Right lobe of liver (tissue), 6 donors: Measurements from ENCODE around the gene UGT1A10. TPM values are rescaled to one million over a fixed set of nuclear protein-coding genes. Genes with fewer than 3 reads are reported as not detected.
A peak's percentile ranks its signal among the peaks of the same experiment; 100 is the strongest.

Experiments
- ATAC-seq, 4 donors: fragments of 200-7000 bp; cut with Tn5 transposase; one replicate each; pipeline ENCODE4 v1.9.1; 2020; ENCODE audit warnings: mild to moderate bottlenecking in 4 of 4, moderate library complexity in 4 of 4
- DNase-seq, 3 donors: peaks; one replicate each; pipeline ENCODE4 v3.0.0-alpha.2; 2020
- H3K27ac ChIP-seq, 3 donors: fragments of 200-600 bp; one replicate each; pipeline ENCODE4 v1.8.0; 2022
- H3K27me3 ChIP-seq, 2 donors: fragments of 200-600 bp; one replicate each; pipeline ENCODE4 v1.8.0; 2022
- H3K36me3 ChIP-seq, 4 donors: fragments of 200-600 bp; sonication (generic) in 1 of 4; one replicate each; pipeline versions ENCODE4 v1.5.1 to v1.8.0; 2017 to 2022; ENCODE audit warnings: control low read depth in 1 of 4
- H3K4me1 ChIP-seq, 4 donors: fragments of 200-600 bp; sonication (generic) in 1 of 4; one replicate each; pipeline versions ENCODE4 v1.5.1 to v1.8.0; 2017 to 2022; ENCODE audit warnings: control low read depth in 1 of 4
- H3K4me3 ChIP-seq, 3 donors: fragments of 200-600 bp; one replicate each; pipeline ENCODE4 v1.8.0; 2022
- H3K9me3 ChIP-seq, 4 donors: fragments of 200-600 bp; sonication (generic) in 1 of 4; one replicate each; pipeline versions ENCODE4 v1.5.1 to v1.8.0; 2017 to 2022; ENCODE audit warnings: control low read depth in 1 of 4
- POLR2A ChIP-seq: fragments of 450-650 bp; IDR thresholded peaks from one replicate; pipeline ENCODE4 v1.6.1; 2017; ENCODE audit warnings: antibody characterized with exemption, mild to moderate bottlenecking
- WGBS: methylation state at CpG from one replicate; pipeline ENCODE4 v1.1.6; 2018; ENCODE audit warnings: low coverage, low lambda C conversion rate; ENCODE audit not compliant: insufficient coverage; ENCODE audit errors: missing lambda C conversion rate; 5-methylcytosine and 5-hydroxymethylcytosine counted together
- intact Hi-C, 2 donors: fragments of 100-400 bp; cut with DNase I; formaldehyde crosslinking; loops; one replicate each; pipeline versions ENCODE4 v1.11.2 to v1.14.1; 2022
- total RNA-seq, 6 experiments: library from RNA; depleted of rRNA in 2 of 6; stranded (reverse); fragments of >200 nt in 2 of 6; fragmentation: NEBNext Ultra II Directional in 3 of 6; extraction: Animal tissue kit (Norgen Biotek cat#: 25700) in 3 of 6; gene quantifications; one replicate each; pipeline versions ENCODE4 v1.1.0 to v1.2.4, GENCODE V29; 2016 to 2023
- TF ChIP-seq, protein P1 (sequence below), 4 donors: fragments of 200-600 bp in 3 of 4; fragments of 450-650 bp in 1 of 4; IDR thresholded peaks; one replicate each; pipeline versions ENCODE4 v1.5.1 to v1.8.0; 2016 to 2022; ENCODE audit warnings: antibody characterized with exemption in 4 of 4, mild to moderate bottlenecking in 2 of 4
- donor health status: DM: no; HTN: yes; CAD: no.
- donor health status: DM: no; HTN: no; CAD: no.
- donor health status: DM: no; HTN: no; CAD: no.
- donor health status: DM: no; HTN: yes; CAD: no.
- donor health status: DM: no; HTN: yes; CAD: no.

Gene UGT1A10
- total RNA-seq, 6 experiments from 2014 or later: 0.11 TPM; not detected in 5

DNA sequence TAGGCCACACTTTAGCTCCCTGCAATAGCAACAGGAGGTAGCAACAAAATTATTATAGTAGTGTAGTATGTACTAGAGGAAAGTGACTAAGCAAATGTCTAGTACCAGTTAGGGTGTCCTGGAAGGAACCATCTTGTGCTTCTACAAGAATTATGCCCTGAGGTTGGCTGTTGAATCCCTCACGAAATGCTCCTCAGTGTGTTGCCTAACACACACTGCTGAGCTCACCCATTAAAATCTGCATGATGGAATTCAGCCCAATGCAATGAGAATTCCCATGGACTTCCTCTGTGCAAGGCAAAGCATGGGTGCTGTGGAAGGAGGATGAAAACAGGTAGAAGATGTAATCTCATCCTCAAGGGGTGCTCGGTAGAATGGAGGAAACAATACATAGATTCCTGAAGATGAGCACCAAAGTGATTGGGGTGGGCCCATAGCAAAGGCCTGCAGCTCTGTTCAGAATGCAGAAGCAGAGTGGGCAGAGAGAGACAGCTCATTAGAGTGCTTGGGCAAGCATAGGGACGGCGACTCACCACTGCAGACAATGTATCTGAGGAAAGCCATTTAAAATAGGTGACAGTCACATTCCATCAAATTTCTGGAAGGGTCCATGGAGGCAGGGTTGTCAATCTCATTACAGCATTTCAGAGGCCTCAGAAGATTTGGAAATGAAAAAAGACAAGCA, 44.3 kb downstream of the UGT1A10 start:
- TF ChIP-seq, protein P1, sequence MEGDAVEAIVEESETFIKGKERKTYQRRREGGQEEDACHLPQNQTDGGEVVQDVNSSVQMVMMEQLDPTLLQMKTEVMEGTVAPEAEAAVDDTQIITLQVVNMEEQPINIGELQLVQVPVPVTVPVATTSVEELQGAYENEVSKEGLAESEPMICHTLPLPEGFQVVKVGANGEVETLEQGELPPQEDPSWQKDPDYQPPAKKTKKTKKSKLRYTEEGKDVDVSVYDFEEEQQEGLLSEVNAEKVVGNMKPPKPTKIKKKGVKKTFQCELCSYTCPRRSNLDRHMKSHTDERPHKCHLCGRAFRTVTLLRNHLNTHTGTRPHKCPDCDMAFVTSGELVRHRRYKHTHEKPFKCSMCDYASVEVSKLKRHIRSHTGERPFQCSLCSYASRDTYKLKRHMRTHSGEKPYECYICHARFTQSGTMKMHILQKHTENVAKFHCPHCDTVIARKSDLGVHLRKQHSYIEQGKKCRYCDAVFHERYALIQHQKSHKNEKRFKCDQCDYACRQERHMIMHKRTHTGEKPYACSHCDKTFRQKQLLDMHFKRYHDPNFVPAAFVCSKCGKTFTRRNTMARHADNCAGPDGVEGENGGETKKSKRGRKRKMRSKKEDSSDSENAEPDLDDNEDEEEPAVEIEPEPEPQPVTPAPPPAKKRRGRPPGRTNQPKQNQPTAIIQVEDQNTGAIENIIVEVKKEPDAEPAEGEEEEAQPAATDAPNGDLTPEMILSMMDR (IDR thresholded peaks at IDR 0.05): no peak
- TF ChIP-seq POLR2A: no peak
- Histone ChIP-seq H3K9me3 (no peaks in the 10 kb centered on the region), H3K27ac (no peak overlapping the region), H3K4me3 (no peak overlapping the region), H3K4me1 (peaks cover 0 to 31% (median 0%) of the 10 kb centered on the region in 4 donors), H3K27me3 (no peaks in the 10 kb centered on the region), H3K36me3 (no peaks in the 10 kb centered on the region)
- ATAC-seq: peak in 2 of 4 donors; percentile 28 to 31
- 72% methylated on average over 2 of the region's 4 CpGs for WGBS
- DNase-seq: no peak
- intact Hi-C loops: no loop called here

DNA sequence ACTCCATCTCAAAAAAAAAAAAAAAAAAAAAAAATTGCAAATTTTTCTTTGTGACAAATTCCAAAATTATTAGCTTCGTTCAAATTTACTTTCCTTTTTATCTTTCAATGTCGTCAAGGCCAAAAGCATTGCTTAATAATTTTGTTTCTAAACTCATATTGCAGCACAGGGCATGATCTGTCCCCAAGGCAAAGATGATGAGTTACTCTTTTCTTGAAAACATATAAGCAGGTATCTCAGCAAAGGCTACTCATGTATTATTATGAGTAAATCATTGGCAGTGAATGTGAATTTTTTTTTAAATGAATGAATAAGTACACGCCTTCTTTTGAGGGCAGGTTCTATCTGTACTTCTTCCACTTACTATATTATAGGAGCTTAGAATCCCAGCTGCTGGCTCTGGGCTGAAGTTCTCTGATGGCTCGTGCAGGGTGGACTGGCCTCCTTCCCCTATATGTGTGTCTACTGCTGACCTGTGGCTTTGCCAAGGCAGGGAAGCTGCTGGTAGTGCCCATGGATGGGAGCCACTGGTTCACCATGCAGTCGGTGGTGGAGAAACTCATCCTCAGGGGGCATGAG, 45.4 kb downstream of the UGT1A10 start, which contains the start of gene UGT1A7:
Gene UGT1A7 (plus strand): TSS at position 381 of the 579 bp plus-strand sequence. CDS start 37 bp downstream, at position 418.
- 44% methylated on average over 3 of the region's 5 CpGs for WGBS
- DNase-seq (no peak), ATAC-seq (peak in 2 of 4 donors; percentile 29 to 56)
- Histone ChIP-seq H3K4me3 (no peak within 1 kb of the TSS), H3K27me3 (no peaks in the 10 kb centered on the region), H3K36me3 (no peaks in the 10 kb centered on the region), H3K27ac (no peak within 1 kb of the TSS), H3K4me1 (peaks cover 0 to 20% (median 0%) of the 10 kb centered on the region in 4 donors), H3K9me3 (no peaks in the 10 kb centered on the region)
- intact Hi-C loops: no loop called here
- TF ChIP-seq, protein P1 (IDR thresholded peaks at IDR 0.05): no peak
- TF ChIP-seq POLR2A: no peak

DNA sequence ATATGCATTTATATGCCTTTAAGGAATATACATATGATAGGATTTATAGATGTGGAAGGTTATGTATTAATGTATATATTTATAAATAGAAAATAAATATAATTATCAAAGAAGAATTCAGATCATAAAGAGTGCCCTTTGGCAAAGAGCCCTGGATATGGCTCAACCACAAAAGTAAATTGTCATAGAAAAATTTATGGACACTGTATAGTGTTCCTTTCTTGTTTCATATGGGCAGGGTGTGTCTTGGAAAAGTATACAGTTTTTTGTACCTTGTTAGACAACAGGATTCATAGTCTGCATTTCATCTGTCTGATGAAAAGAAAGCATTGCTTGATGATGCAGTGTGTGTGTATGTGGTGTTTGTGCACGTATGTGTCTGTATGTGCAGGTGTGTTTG, 48.4 kb downstream of the UGT1A10 start:
- Histone ChIP-seq H3K27me3 (no peaks in the 10 kb centered on the region), H3K9me3 (no peaks in the 10 kb centered on the region), H3K27ac (no peak overlapping the region), H3K36me3 (no peaks in the 10 kb centered on the region), H3K4me1 (peaks cover 0 to 16% (median 0%) of the 10 kb centered on the region in 4 donors), H3K4me3 (no peak overlapping the region)
- TF ChIP-seq POLR2A: no peak
- TF ChIP-seq, protein P1 (IDR thresholded peaks at IDR 0.05): no peak
- WGBS: 94% methylated on average over 1 of the region's 1 CpG
- no peak for ATAC-seq
- intact Hi-C loops: no loop called here
- no peak for DNase-seq

DNA sequence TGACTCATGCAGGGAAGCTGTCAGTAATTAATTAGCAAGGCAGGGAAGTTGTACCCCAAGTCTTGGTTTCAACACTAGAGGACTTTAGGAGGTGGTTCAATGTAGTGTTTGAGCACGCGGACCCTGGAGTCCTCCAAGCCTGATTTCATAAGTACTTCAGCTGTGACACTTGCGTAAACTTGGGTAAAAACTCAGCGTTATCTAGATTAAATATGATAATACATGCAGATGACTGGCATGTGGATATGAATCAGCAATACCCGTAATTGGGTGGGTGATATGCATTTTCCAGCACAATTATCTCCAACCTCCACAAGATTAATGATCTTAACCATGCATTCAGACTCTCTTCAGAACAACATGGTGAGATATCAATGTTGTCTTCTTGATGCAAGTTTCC, 50.7 kb downstream of the UGT1A10 start:
- ATAC-seq (no peak), DNase-seq (no peak)
- Histone ChIP-seq H3K27ac (no peak overlapping the region), H3K27me3 (no peaks in the 10 kb centered on the region), H3K36me3 (no peaks in the 10 kb centered on the region), H3K9me3 (no peaks in the 10 kb centered on the region), H3K4me3 (no peak overlapping the region), H3K4me1 (peaks cover 0 to 29% (median 2%) of the 10 kb centered on the region in 4 donors)
- WGBS: 55% methylated on average over 5 of the region's 5 CpGs
- intact Hi-C loops: no loop called here
- TF ChIP-seq, protein P1 (IDR thresholded peaks at IDR 0.05): no peak
- TF ChIP-seq POLR2A: no peak
